HepG2 (cell line): ENCODE results near the gene TPGS1. TPM values are rescaled to one million over a fixed set of nuclear protein-coding genes. Genes with fewer than 3 reads are reported as not detected.
A peak's percentile ranks its signal among the peaks of the same experiment; 100 is the strongest.

Experiments
- HDAC1 ChIP-seq: sonication (generic); formaldehyde crosslinking; IDR thresholded peaks from 2 replicates; pipeline ENCODE4 v1.5.1; 2020; ENCODE audit warnings: mild to moderate bottlenecking, missing genetic modification reagents
- NFKBIZ ChIP-seq: IDR thresholded peaks from 2 replicates; pipeline ENCODE4 v1.6.1; 2018; ENCODE audit warnings: missing genetic modification reagents, missing compliant biosample characterization
- TRIM24 ChIP-seq: sonication (generic); formaldehyde crosslinking; IDR thresholded peaks from 2 replicates; pipeline ENCODE4 v1.8.0; 2022; ENCODE audit warnings: mild to moderate bottlenecking, missing genetic modification reagents
- ZNF543 ChIP-seq: sonication (generic); formaldehyde crosslinking; IDR thresholded peaks from 2 replicates; pipeline ENCODE4 v1.4.0; 2020; ENCODE audit warnings: mild to moderate bottlenecking, missing genetic modification reagents
- ZNF766 ChIP-seq: sonication (generic); formaldehyde crosslinking; IDR thresholded peaks from 2 replicates; pipeline ENCODE4 v1.5.0; 2020; ENCODE audit warnings: missing genetic modification reagents, borderline replicate concordance
- polyA plus RNA-seq, 8 experiments: library from polyadenylated mRNA; depleted of rRNA in 3 of 8; stranded (reverse) in 7 of 8; unstranded in 1 of 8; fragments of >200 nt; fragmentation: Illumina TruSeq in 4 of 8; extraction: Trizol in 4 of 8; gene quantifications; 2 replicates each; pipeline versions ENCODE4 v1.2.1 to v1.2.3, GENCODE V29; 2011 to 2016; ENCODE audit warnings: low read depth in 4 of 8, missing spikeins in 1 of 8, mixed read lengths in 1 of 8; ENCODE audit not compliant: insufficient read depth in 1 of 8
- total RNA-seq, 5 experiments: library from RNA; depleted of rRNA; stranded (reverse); fragments of >200 nt; fragmentation: Illumina TruSeq; extraction: Trizol; gene quantifications; 2 replicates each; pipeline ENCODE4 v1.2.3, GENCODE V29; 2016; ENCODE audit warnings: low read depth in 1 of 5
- TF ChIP-seq, protein P1 (sequence below): sonication (generic); formaldehyde crosslinking; IDR thresholded peaks from 2 replicates; pipeline ENCODE4 v1.5.1; 2020; ENCODE audit warnings: missing genetic modification reagents, mild to moderate bottlenecking, borderline replicate concordance
- TF ChIP-seq, protein P2 (sequence below): sonication (generic); formaldehyde crosslinking; IDR thresholded peaks from 2 replicates; pipeline ENCODE4 v1.5.1; 2020; ENCODE audit warnings: mild to moderate bottlenecking, missing genetic modification reagents, borderline replicate concordance
- TF ChIP-seq, protein P3 (sequence below): sonication (generic); formaldehyde crosslinking; IDR thresholded peaks from 2 replicates; pipeline ENCODE4 v1.5.0; 2020; ENCODE audit warnings: missing genetic modification reagents
- TF ChIP-seq, protein P4 (sequence below): sonication (generic); formaldehyde crosslinking; conservative IDR thresholded peaks from 2 replicates; pipeline ENCODE4 v1.4.0; 2020; ENCODE audit warnings: mild to moderate bottlenecking, missing genetic modification reagents, moderate library complexity

TPGS1 gene
- total and polyA plus RNA-seq, 2 of the 13 experiments (the other 11 are each of a cell fraction or from before 2014, with no cell fraction given), result 1.1 to 6.2 TPM

DNA sequence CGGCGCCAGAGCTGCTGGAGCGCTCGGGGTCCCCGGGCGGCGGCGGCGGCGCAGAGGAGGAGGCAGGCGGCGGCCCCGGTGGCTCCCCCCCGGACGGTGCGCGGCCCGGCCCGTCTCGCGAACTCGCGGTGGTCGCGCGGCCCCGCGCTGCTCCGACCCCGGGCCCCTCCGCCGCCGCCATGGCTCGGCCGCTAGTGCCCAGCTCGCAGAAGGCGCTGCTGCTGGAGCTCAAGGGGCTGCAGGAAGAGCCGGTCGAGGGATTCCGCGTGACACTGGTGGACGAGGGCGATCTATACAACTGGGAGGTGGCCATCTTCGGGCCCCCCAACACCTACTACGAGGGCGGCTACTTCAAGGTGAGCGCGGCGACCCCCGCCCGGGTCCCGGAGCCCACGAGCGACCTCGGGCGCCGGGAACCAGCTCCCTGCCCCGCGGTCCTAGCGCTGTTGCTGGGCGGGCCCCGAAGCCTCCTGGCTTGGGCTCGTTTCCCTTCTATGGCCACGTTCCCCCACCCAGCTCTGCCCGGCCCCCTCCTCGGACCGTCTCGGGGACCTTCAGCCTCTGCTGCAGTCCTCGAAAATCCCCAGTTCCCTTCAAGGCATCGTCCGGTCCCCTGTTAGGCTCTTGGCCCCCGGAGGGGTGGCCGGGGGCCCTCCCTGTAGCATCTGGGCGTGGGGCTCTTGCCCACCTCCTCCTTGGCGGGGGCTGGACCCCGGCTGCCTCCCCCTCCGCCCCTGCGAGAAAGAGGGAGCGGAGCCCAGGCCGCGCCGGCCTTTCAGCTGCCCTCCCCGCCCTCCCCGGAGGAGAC is 24.7 kb downstream of the TPGS1 start, which contains the start of gene CDC34 (continued):
- TF ChIP-seq ZNF543 (no peak), HDAC1 (CRISPR knock-in tag) (peak; percentile 35; the same call in 1 of the 2 replicates), NFKBIZ (CRISPR knock-in tag) (no peak), TRIM24 (CRISPR knock-in tag) (no peak), ZNF766 (CRISPR knock-in tag) (no peak)
- TF ChIP-seq, protein P1, sequence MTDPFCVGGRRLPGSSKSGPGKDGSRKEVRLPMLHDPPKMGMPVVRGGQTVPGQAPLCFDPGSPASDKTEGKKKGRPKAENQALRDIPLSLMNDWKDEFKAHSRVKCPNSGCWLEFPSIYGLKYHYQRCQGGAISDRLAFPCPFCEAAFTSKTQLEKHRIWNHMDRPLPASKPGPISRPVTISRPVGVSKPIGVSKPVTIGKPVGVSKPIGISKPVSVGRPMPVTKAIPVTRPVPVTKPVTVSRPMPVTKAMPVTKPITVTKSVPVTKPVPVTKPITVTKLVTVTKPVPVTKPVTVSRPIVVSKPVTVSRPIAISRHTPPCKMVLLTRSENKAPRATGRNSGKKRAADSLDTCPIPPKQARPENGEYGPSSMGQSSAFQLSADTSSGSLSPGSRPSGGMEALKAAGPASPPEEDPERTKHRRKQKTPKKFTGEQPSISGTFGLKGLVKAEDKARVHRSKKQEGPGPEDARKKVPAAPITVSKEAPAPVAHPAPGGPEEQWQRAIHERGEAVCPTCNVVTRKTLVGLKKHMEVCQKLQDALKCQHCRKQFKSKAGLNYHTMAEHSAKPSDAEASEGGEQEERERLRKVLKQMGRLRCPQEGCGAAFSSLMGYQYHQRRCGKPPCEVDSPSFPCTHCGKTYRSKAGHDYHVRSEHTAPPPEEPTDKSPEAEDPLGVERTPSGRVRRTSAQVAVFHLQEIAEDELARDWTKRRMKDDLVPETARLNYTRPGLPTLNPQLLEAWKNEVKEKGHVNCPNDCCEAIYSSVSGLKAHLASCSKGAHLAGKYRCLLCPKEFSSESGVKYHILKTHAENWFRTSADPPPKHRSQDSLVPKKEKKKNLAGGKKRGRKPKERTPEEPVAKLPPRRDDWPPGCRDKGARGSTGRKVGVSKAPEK (CRISPR knock-in tag), result no peak
- TF ChIP-seq, protein P2, sequence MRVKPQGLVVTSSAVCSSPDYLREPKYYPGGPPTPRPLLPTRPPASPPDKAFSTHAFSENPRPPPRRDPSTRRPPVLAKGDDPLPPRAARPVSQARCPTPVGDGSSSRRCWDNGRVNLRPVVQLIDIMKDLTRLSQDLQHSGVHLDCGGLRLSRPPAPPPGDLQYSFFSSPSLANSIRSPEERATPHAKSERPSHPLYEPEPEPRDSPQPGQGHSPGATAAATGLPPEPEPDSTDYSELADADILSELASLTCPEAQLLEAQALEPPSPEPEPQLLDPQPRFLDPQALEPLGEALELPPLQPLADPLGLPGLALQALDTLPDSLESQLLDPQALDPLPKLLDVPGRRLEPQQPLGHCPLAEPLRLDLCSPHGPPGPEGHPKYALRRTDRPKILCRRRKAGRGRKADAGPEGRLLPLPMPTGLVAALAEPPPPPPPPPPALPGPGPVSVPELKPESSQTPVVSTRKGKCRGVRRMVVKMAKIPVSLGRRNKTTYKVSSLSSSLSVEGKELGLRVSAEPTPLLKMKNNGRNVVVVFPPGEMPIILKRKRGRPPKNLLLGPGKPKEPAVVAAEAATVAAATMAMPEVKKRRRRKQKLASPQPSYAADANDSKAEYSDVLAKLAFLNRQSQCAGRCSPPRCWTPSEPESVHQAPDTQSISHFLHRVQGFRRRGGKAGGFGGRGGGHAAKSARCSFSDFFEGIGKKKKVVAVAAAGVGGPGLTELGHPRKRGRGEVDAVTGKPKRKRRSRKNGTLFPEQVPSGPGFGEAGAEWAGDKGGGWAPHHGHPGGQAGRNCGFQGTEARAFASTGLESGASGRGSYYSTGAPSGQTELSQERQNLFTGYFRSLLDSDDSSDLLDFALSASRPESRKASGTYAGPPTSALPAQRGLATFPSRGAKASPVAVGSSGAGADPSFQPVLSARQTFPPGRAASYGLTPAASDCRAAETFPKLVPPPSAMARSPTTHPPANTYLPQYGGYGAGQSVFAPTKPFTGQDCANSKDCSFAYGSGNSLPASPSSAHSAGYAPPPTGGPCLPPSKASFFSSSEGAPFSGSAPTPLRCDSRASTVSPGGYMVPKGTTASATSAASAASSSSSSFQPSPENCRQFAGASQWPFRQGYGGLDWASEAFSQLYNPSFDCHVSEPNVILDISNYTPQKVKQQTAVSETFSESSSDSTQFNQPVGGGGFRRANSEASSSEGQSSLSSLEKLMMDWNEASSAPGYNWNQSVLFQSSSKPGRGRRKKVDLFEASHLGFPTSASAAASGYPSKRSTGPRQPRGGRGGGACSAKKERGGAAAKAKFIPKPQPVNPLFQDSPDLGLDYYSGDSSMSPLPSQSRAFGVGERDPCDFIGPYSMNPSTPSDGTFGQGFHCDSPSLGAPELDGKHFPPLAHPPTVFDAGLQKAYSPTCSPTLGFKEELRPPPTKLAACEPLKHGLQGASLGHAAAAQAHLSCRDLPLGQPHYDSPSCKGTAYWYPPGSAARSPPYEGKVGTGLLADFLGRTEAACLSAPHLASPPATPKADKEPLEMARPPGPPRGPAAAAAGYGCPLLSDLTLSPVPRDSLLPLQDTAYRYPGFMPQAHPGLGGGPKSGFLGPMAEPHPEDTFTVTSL (CRISPR knock-in tag), result no peak
- TF ChIP-seq, protein P3, sequence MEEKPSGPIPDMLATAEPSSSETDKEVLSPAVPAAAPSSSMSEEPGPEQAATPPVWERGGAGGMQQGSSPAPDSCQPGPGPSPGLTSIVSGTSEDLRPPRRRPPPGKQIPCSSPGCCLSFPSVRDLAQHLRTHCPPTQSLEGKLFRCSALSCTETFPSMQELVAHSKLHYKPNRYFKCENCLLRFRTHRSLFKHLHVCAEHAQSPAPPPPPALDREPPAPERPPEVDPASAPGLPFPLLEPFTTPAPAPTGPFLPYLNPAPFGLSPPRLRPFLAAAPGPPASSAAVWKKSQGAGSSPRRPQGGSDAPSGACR (CRISPR knock-in tag), result no peak
- TF ChIP-seq, protein P4, sequence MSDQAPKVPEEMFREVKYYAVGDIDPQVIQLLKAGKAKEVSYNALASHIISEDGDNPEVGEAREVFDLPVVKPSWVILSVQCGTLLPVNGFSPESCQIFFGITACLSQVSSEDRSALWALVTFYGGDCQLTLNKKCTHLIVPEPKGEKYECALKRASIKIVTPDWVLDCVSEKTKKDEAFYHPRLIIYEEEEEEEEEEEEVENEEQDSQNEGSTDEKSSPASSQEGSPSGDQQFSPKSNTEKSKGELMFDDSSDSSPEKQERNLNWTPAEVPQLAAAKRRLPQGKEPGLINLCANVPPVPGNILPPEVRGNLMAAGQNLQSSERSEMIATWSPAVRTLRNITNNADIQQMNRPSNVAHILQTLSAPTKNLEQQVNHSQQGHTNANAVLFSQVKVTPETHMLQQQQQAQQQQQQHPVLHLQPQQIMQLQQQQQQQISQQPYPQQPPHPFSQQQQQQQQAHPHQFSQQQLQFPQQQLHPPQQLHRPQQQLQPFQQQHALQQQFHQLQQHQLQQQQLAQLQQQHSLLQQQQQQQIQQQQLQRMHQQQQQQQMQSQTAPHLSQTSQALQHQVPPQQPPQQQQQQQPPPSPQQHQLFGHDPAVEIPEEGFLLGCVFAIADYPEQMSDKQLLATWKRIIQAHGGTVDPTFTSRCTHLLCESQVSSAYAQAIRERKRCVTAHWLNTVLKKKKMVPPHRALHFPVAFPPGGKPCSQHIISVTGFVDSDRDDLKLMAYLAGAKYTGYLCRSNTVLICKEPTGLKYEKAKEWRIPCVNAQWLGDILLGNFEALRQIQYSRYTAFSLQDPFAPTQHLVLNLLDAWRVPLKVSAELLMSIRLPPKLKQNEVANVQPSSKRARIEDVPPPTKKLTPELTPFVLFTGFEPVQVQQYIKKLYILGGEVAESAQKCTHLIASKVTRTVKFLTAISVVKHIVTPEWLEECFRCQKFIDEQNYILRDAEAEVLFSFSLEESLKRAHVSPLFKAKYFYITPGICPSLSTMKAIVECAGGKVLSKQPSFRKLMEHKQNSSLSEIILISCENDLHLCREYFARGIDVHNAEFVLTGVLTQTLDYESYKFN (CRISPR knock-in tag), result no peak
